HUES6 (cell line): ENCODE data around the gene POU6F2.

ENCODE experiments used
- H3K27ac ChIP-seq: 2 replicates; pipeline ENCODE4 v1.7.0; 2013; ENCODE audit warnings: low read depth, mild to moderate bottlenecking, low read length, inconsistent platforms
- H3K27me3 ChIP-seq: 2 replicates; pipeline ENCODE4 v1.6.1; 2013; ENCODE audit warnings: low read length; ENCODE audit not compliant: control insufficient read depth, insufficient read depth
- H3K36me3 ChIP-seq: 2 replicates; pipeline ENCODE4 v1.6.1; 2013; ENCODE audit warnings: low read length; ENCODE audit not compliant: control insufficient read depth, insufficient read depth
- H3K4me1 ChIP-seq: 2 replicates; pipeline ENCODE4 v1.6.1; 2013; ENCODE audit warnings: low read length; ENCODE audit not compliant: control insufficient read depth, insufficient read depth
- H3K4me3 ChIP-seq: 2 replicates; pipeline ENCODE4 v1.5.1; 2013; ENCODE audit warnings: low read depth, low read length
- H3K9ac ChIP-seq: one replicate; pipeline ENCODE4 v1.6.1; 2013; ENCODE audit warnings: mild to moderate bottlenecking, low read length
- H3K9me3 ChIP-seq: 2 replicates; pipeline ENCODE4 v1.6.1; 2013; ENCODE audit warnings: low read depth, low read length; ENCODE audit not compliant: control insufficient read depth, insufficient read depth

POU6F2 gene

DNA sequence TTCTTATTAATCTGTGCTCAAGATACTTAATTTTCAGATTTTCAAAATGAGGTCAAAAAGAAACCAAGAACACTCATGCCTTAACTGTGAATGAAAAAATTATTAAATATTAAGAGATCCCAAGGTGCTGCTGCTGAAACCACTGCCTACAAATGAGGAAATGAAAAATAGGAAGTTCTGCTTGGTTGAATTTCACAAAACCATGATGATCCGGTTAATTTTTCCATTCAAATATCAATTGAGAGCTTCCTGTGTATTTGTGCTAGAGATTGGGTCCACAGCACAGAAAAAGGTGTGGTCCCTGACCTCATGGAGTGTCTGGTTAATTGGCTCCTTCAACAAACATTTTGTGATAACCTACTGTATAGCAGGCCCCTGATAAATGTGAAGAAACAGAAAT is 455.8 kb downstream of the POU6F2 start:
- Histone ChIP-seq H3K36me3 (no peaks in the 10 kb centered on the region), H3K27me3 (no peaks in the 10 kb centered on the region), H3K9ac (no peak overlapping the region), H3K27ac (no peak overlapping the region), H3K4me1 (no peaks in the 10 kb centered on the region), H3K4me3 (no peak overlapping the region), H3K9me3 (no peaks in the 10 kb centered on the region)

DNA sequence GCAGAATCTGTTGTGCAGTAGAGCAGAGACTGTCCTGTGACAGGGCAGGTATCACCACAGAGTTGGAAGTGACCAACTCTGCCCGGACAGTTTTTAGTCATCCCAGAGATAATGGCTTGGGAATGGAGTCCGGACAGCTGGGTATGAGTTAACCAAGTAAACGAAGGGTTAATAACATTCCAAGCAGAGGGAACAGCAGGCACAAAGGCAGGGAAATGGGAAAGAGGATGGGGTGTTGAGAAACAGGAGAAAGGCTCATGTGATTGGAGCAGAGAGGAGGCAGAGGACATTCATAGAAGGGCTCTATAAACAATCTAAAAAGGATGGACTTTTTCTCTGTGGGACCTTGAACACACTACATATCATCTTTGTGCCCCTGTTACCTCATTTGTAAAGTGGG is 456.3 kb downstream of the POU6F2 start:
- H3K27me3 ChIP-seq: no peaks in the 10 kb centered on the region
- H3K4me1 ChIP-seq: no peaks in the 10 kb centered on the region
- no peaks in the 10 kb centered on the region for H3K36me3 ChIP-seq
- no peak overlapping the region for H3K27ac ChIP-seq
- no peaks in the 10 kb centered on the region for H3K9me3 ChIP-seq
- no peak overlapping the region for H3K4me3 ChIP-seq
- no peak overlapping the region for H3K9ac ChIP-seq

DNA sequence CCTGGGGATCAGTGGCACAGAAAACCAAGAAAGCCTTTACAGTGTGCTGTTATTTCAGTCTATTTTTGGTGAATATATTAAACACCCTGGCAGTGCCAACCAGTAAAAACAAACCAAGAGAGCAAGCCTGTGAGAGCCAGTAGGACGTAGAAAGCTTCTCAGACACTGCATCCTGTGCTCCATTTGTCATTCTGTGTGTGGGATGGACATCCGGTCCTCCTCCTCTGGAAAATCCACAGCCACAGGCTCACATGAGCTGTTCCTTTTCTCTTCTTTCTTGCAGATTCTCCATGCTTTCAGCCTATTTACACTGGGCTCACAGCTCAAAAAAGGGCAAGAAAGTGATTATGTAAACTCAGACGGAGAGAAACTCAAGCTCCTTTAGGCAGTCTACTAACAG is 468.8 kb downstream of the POU6F2 start:
- Histone ChIP-seq H3K27ac (no peak overlapping the region), H3K4me1 (no peaks in the 10 kb centered on the region), H3K4me3 (no peak overlapping the region), H3K9ac (no peak overlapping the region), H3K27me3 (no peaks in the 10 kb centered on the region), H3K9me3 (no peaks in the 10 kb centered on the region), H3K36me3 (no peaks in the 10 kb centered on the region)

DNA sequence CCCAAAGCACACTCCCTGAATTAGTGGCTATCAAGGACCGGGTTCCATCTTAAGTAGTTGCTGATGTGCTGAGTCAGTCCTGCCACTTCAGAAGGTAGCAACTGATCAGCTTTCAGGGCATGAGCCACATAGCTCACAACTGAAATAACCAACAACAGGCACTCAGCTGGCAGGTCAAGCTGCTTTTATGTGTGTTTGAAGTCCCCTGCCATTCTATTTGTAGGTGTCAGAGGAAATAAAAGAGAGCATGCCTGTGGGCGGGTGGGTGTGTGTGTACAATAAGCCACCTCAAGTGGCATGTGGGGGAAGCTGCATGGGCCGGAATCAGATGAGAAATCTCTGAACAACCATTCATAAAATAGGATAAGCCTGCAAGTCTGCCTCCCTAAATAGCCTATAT is 474.2 kb downstream of the POU6F2 start:
- H3K36me3 ChIP-seq: no peaks in the 10 kb centered on the region
- no peak overlapping the region for H3K9ac ChIP-seq
- no peaks in the 10 kb centered on the region for H3K9me3 ChIP-seq
- H3K27ac ChIP-seq: no peak overlapping the region
- no peaks in the 10 kb centered on the region for H3K27me3 ChIP-seq
- no peaks in the 10 kb centered on the region for H3K4me1 ChIP-seq
- H3K4me3 ChIP-seq: no peak overlapping the region

DNA sequence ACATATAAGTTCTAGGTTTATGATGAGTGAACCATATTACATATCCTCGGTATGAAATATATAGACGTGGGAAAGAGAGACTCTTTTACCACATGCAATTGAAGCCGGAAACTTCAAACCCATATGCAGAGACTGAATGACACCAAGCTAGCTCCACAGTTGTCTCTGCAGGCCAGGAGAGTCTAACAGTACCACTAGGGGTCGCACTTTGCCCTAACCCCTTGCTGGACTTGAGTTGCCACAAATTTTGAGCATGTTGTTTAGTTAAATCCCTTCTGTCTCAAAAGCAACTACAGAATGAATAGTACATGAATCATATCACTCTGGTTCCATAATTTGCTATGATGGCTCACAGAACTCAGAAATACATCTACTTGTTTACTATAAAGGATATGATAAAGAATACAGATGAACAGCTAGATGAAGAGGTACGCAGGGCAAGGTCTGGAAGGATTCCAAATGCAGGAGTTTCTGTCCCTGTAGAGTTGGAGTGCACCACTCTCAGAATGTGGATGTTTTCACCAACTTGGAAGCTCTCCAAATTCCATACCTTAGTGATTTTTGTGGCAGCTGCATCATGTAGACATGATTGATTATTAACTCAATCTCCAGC is 476.1 kb downstream of the POU6F2 start:
- Histone ChIP-seq H3K27ac (no peak overlapping the region), H3K36me3 (no peaks in the 10 kb centered on the region), H3K9me3 (no peaks in the 10 kb centered on the region), H3K27me3 (no peaks in the 10 kb centered on the region), H3K9ac (no peak overlapping the region), H3K4me1 (no peaks in the 10 kb centered on the region), H3K4me3 (no peak overlapping the region)

DNA sequence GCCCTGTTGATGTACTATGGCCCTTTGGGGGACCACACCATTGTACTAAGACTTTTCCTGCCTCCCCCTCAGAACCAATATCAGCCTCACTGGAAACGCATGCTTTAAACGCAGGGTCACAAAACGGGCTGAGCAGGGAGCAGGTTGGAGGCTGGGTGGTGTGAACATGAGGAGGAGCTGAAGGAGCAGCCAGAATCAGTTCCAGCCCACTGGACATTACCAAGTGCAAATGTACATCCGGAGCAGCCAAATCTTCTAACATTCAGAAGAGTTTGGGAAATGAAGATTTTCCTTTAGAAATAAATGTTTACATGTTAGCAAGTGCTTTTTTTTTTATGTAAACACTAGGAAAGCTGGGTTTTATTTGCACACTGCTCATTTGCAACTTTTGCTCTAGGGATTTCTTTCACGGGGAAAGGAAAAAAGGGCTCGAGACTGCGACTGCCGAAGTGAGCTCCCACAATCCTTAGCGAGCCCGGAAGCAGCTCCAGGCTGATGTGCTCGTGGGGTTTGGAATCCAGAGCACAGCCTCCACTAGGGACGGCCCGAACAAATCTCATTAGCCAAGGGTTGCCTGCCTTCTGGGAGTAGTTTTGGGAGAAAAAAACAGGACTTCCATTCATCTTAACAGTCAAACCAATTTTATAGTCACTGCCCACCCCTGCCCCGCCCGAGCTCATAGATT is 480.5 kb downstream of the POU6F2 start:
- no peaks in the 10 kb centered on the region for H3K9me3 ChIP-seq
- H3K27me3 ChIP-seq: no peaks in the 10 kb centered on the region
- H3K27ac ChIP-seq: no peak overlapping the region
- no peaks in the 10 kb centered on the region for H3K36me3 ChIP-seq
- H3K4me1 ChIP-seq: peaks cover 10% of the 10 kb centered on the region
- H3K4me3 ChIP-seq: no peak overlapping the region
- no peak overlapping the region for H3K9ac ChIP-seq

DNA sequence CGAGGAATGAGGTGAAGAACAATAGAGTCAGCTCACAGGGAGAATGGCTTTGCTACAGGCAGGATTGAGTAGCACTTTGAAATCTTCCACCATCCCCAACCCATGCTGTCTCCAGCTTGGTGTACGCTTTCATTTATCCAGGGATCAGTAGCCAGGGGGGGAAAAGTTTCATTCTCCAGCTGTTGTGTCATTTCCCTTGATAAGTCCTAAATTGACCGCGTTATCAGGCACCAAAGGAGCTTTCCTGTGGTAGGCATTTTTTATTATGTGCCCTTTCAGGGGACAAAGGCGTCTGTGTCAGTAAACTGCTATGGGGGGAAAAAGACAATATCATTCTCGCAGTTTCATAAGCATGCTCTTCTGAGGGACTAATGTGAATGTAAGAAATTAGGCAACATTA is 481.9 kb downstream of the POU6F2 start:
- H3K4me1 ChIP-seq: peaks cover 10% of the 10 kb centered on the region
- no peak overlapping the region for H3K9ac ChIP-seq
- H3K36me3 ChIP-seq: no peaks in the 10 kb centered on the region
- H3K27me3 ChIP-seq: no peaks in the 10 kb centered on the region
- H3K9me3 ChIP-seq: no peaks in the 10 kb centered on the region
- no peak overlapping the region for H3K27ac ChIP-seq
- no peak overlapping the region for H3K4me3 ChIP-seq

DNA sequence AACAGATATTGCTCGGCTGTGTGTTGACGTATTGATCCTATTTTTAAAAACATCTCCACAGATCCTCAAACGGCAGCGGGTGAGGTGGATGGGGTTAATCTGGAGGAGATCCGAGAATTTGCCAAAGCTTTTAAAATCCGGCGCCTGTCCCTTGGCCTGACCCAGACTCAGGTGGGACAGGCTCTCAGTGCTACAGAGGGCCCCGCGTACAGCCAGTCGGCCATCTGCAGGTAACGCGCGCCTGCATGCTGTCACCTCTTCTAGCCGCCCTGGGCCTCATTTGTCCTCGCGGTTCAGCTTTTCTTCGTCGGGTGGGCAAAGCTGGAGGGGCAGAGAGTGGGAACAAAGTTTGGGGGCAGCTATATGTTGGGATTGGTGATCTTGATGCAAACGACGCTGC is 482.8 kb downstream of the POU6F2 start:
- Histone ChIP-seq H3K36me3 (no peaks in the 10 kb centered on the region), H3K9me3 (no peaks in the 10 kb centered on the region), H3K4me3 (no peak overlapping the region), H3K27me3 (no peaks in the 10 kb centered on the region), H3K27ac (no peak overlapping the region), H3K4me1 (peaks cover 14% of the 10 kb centered on the region), H3K9ac (no peak overlapping the region)

DNA sequence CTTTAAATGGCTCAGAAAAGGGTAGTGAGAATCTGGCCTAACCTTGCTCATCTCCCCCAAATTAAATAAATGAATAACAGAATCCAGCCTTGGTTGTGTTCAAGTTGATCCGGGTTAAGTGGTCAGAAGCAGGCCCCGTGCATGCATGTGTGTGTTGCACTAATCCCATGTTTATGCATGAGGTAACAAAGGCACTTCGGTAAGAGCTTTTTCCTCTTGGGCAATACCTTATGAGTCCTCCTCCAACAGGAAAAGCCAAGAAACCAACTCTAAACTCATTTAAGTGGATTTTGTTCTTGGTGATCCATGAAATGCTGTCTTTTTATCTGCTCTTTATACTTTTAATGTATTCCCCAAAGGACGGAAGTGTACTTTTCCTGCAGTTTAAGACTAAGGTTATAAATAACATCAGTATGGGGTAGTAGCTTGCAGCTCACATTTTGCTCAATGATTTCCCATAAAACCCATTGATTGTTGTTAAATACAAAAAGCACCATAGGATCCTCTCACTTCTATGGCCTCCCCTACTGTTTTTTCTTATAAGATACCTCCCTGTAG is 483.6 kb downstream of the POU6F2 start:
- Histone ChIP-seq H3K4me1 (peaks cover 14% of the 10 kb centered on the region), H3K27me3 (no peaks in the 10 kb centered on the region), H3K4me3 (no peak overlapping the region), H3K27ac (no peak overlapping the region), H3K9ac (no peak overlapping the region), H3K9me3 (no peaks in the 10 kb centered on the region), H3K36me3 (no peaks in the 10 kb centered on the region)

DNA sequence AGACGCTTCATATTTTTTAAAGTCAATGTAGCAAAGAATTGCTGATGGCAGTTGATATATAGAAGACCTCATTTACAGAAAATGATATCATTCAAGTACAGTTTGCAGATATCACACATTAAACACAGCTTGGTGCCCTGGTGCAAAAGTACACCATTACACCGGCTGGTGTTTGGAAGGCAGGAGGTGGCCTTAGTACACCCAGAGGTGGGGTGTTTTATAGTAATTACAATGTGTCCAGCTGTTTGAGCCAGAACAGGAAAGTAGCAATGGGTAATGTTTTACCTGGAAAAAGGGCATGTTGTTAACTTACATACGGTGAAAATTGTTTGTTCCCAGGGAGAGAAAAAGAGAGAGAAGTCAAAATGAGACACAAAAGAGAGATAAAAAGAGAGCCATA is 485.5 kb downstream of the POU6F2 start:
- H3K4me3 ChIP-seq: no peak overlapping the region
- H3K9ac ChIP-seq: no peak overlapping the region
- H3K4me1 ChIP-seq: peaks cover 14% of the 10 kb centered on the region
- H3K9me3 ChIP-seq: no peaks in the 10 kb centered on the region
- H3K27me3 ChIP-seq: no peaks in the 10 kb centered on the region
- no peak overlapping the region for H3K27ac ChIP-seq
- no peaks in the 10 kb centered on the region for H3K36me3 ChIP-seq

DNA sequence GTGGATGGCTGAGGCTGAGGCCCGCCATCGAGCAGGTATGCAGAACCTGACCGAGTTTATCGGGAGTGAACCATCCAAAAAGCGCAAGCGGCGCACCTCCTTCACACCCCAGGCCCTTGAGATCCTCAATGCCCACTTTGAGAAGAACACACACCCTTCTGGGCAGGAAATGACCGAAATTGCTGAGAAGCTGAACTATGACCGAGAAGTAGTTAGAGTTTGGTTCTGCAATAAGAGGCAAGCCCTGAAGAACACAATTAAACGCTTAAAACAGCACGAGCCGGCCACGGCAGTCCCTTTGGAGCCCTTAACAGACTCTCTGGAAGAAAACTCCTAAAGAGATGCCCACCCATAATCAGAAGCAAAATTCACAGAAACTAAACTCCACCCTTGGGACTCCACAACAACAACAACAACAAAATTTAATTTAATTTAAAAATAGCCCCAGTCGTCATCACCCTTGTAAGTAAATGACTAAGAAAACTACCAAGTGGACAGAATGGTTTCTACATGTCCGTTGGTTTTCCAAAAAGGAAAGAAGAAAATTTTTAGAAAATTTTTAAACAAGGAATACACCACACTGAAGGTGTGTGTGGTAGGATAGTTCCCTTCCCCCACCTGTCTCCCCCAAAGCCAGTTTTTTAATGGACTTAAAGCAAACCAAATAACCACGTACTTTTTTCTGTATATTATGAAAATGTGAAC is 486.8 kb downstream of the POU6F2 start:
- H3K36me3 ChIP-seq: no peaks in the 10 kb centered on the region
- H3K9ac ChIP-seq: no peak overlapping the region
- no peak overlapping the region for H3K4me3 ChIP-seq
- no peaks in the 10 kb centered on the region for H3K9me3 ChIP-seq
- no peak overlapping the region for H3K27ac ChIP-seq
- no peaks in the 10 kb centered on the region for H3K27me3 ChIP-seq
- peaks cover 17% of the 10 kb centered on the region for H3K4me1 ChIP-seq
